Right lobe of liver (tissue), 6 donors: Measurements from ENCODE around the gene PPDPF. TPM values are rescaled to one million over a fixed set of nuclear protein-coding genes. Genes with fewer than 3 reads are reported as not detected.
A peak's percentile ranks its signal among the peaks of the same experiment; 100 is the strongest.
"Not testable (repeated sequence)": the region's sequence is repeated elsewhere in the genome, so short reads cannot be mapped to it uniquely, and the experiment has no call there.

Source experiments
- ATAC-seq, 4 donors: fragments of 200-7000 bp; cut with Tn5 transposase; one replicate each; pipeline ENCODE4 v1.9.1; 2020; ENCODE audit warnings: mild to moderate bottlenecking in 4 of 4, moderate library complexity in 4 of 4
- DNase-seq, 3 donors: peaks; one replicate each; pipeline ENCODE4 v3.0.0-alpha.2; 2020
- H3K27ac ChIP-seq, 3 donors: fragments of 200-600 bp; one replicate each; pipeline ENCODE4 v1.8.0; 2022
- H3K27me3 ChIP-seq, 2 donors: fragments of 200-600 bp; one replicate each; pipeline ENCODE4 v1.8.0; 2022
- H3K36me3 ChIP-seq, 4 donors: fragments of 200-600 bp; sonication (generic) in 1 of 4; one replicate each; pipeline versions ENCODE4 v1.5.1 to v1.8.0; 2017 to 2022; ENCODE audit warnings: control low read depth in 1 of 4
- H3K4me1 ChIP-seq, 4 donors: fragments of 200-600 bp; sonication (generic) in 1 of 4; one replicate each; pipeline versions ENCODE4 v1.5.1 to v1.8.0; 2017 to 2022; ENCODE audit warnings: control low read depth in 1 of 4
- H3K4me3 ChIP-seq, 3 donors: fragments of 200-600 bp; one replicate each; pipeline ENCODE4 v1.8.0; 2022
- H3K9me3 ChIP-seq, 4 donors: fragments of 200-600 bp; sonication (generic) in 1 of 4; one replicate each; pipeline versions ENCODE4 v1.5.1 to v1.8.0; 2017 to 2022; ENCODE audit warnings: control low read depth in 1 of 4
- POLR2A ChIP-seq: fragments of 450-650 bp; IDR thresholded peaks from one replicate; pipeline ENCODE4 v1.6.1; 2017; ENCODE audit warnings: antibody characterized with exemption, mild to moderate bottlenecking
- WGBS: methylation state at CpG from one replicate; pipeline ENCODE4 v1.1.6; 2018; ENCODE audit warnings: low coverage, low lambda C conversion rate; ENCODE audit not compliant: insufficient coverage; ENCODE audit errors: missing lambda C conversion rate; 5-methylcytosine and 5-hydroxymethylcytosine counted together
- intact Hi-C, 2 donors: fragments of 100-400 bp; cut with DNase I; formaldehyde crosslinking; loops; one replicate each; pipeline versions ENCODE4 v1.11.2 to v1.14.1; 2022
- total RNA-seq, 6 experiments: library from RNA; depleted of rRNA in 2 of 6; stranded (reverse); fragments of >200 nt in 2 of 6; fragmentation: NEBNext Ultra II Directional in 3 of 6; extraction: Animal tissue kit (Norgen Biotek cat#: 25700) in 3 of 6; gene quantifications; one replicate each; pipeline versions ENCODE4 v1.1.0 to v1.2.4, GENCODE V29; 2016 to 2023
- TF ChIP-seq, protein P1 (sequence below), 4 donors: fragments of 200-600 bp in 3 of 4; fragments of 450-650 bp in 1 of 4; IDR thresholded peaks; one replicate each; pipeline versions ENCODE4 v1.5.1 to v1.8.0; 2016 to 2022; ENCODE audit warnings: antibody characterized with exemption in 4 of 4, mild to moderate bottlenecking in 2 of 4
- donor health status: DM: no; HTN: yes; CAD: no.
- donor health status: DM: no; HTN: no; CAD: no.
- donor health status: DM: no; HTN: no; CAD: no.
- donor health status: DM: no; HTN: yes; CAD: no.
- donor health status: DM: no; HTN: yes; CAD: no.

Gene PPDPF
- total RNA-seq, 6 experiments from 2014 or later, result 50.2 to 99.4 (median 76.7) TPM

DNA sequence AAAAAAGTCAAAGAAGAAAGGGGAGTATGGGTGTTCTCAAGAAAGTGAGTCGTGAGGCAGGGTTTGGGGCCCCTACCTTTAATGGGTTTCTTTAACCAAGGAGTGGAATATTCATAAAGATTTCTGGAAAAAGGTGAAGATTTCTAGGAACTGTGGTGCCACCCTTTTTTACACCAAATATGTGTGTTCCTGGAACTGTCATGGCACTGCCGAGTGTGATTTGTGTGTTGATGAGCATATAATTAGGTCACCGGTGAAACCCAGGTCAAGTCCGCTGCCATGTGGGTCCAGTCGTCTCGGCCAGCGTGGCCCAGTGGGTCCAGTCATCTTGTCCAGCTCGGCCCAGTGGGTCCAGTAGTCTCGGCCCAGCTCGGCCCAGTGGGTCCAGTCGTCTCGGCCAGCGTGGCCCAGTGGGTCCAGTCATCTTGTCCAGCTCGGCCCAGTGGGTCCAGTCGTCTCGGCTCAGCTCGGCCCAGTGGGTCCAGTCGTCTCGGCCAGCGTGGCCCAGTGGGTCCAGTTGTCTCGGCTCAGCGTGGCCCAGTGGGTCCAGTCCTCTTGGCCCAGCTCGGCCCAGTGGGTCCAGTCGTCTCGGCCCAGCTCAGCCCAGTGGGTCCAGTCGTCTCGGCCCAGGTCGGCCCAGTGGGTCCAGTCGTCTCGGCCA is 13.4 kb upstream of the PPDPF start:
- H3K4me3 ChIP-seq, result no peak overlapping the region
- intact Hi-C loops, result no loop called here
- H3K27me3 ChIP-seq, result no peaks in the 10 kb centered on the region
- no peaks in the 10 kb centered on the region for H3K36me3 ChIP-seq
- 76% methylated on average over 4 of the region's 30 CpGs for WGBS
- DNase-seq (peak in 1 of 3 donors; percentile 31), ATAC-seq (no peak)
- TF ChIP-seq, protein P1, sequence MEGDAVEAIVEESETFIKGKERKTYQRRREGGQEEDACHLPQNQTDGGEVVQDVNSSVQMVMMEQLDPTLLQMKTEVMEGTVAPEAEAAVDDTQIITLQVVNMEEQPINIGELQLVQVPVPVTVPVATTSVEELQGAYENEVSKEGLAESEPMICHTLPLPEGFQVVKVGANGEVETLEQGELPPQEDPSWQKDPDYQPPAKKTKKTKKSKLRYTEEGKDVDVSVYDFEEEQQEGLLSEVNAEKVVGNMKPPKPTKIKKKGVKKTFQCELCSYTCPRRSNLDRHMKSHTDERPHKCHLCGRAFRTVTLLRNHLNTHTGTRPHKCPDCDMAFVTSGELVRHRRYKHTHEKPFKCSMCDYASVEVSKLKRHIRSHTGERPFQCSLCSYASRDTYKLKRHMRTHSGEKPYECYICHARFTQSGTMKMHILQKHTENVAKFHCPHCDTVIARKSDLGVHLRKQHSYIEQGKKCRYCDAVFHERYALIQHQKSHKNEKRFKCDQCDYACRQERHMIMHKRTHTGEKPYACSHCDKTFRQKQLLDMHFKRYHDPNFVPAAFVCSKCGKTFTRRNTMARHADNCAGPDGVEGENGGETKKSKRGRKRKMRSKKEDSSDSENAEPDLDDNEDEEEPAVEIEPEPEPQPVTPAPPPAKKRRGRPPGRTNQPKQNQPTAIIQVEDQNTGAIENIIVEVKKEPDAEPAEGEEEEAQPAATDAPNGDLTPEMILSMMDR (IDR thresholded peaks at IDR 0.05), result no peak
- TF ChIP-seq POLR2A, result no peak
- H3K4me1 ChIP-seq, result no peaks in the 10 kb centered on the region
- H3K9me3 ChIP-seq, result no peaks in the 10 kb centered on the region
- H3K27ac ChIP-seq, result no peak overlapping the region

DNA sequence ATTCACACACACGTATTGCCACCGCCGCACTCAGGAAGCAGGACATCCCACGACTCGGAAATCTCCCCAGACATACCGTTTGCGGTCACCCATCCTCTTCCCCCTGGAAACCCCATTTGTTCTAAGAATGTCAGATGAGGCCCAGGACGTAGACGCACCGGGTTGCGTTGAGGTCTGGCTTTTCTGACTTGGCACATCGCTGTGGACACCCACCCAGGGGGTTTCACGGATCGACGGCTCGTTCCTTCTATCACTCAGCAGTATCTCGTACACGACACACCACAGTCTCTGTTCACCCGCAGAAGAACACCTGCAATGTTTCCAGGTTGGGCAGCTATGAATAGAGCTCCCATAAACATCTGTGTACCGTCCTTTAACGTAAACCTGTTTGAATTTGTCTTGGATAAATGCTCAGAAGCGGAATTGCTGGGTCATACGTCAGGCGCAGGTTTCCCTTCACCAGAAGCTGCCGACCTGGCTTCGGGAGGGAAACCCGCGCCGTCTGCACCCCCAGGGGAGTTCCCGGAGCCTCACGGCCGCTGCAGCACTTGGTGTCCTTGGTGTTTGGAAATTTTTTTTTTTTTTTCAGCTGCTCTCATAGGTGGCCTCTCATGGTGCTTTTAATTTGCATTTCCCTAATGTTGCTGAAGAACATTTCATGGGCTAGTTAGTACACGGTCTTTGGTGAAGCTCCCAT is 12.3 kb upstream of the PPDPF start:
- Histone ChIP-seq H3K4me1 (no peaks in the 10 kb centered on the region), H3K9me3 (no peaks in the 10 kb centered on the region), H3K27me3 (no peaks in the 10 kb centered on the region), H3K27ac (no peak overlapping the region), H3K36me3 (no peaks in the 10 kb centered on the region), H3K4me3 (no peak overlapping the region)
- DNase-seq (peak in 1 of 3 donors; percentile 33), ATAC-seq (no peak)
- WGBS, result 81% methylated on average over 13 of the region's 33 CpGs
- no peak for TF ChIP-seq POLR2A
- intact Hi-C loops, result no loop called here

DNA sequence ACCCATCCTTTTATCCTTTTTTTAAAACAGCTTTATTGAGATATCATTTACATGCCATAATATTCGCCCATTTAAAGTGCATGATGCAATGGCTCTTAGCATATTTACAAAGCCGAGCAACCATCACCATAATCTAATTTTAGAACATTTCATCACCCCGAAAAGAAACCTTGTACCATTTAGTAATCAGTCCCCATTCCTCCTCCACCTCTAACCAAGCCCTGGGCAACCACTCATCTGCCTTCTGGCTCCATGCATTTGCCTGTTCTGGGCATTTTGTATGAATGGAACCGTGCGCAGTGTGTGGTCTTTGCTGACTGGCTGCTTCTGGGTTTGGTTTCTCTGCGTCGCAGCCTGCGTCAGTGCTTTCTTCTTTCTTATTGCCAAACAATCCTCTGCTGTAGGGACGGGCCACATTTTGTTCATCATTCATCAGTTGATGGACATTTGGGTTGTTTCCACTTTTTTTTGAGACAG is 11.4 kb upstream of the PPDPF start:
- H3K27me3 ChIP-seq, result no peaks in the 10 kb centered on the region
- no peak overlapping the region for H3K27ac ChIP-seq
- no peaks in the 10 kb centered on the region for H3K9me3 ChIP-seq
- intact Hi-C loops, result no loop called here
- peak in 1 of 4 donors; percentile 46 for ATAC-seq
- peak in 1 of 3 donors; percentile 16 for DNase-seq
- H3K36me3 ChIP-seq, result no peaks in the 10 kb centered on the region
- H3K4me3 ChIP-seq, result no peak overlapping the region
- WGBS, result 59% methylated on average over 9 of the region's 9 CpGs
- H3K4me1 ChIP-seq, result no peaks in the 10 kb centered on the region
- TF ChIP-seq POLR2A, result no peak
- TF ChIP-seq, protein P1 (IDR thresholded peaks at IDR 0.05), result no peak

DNA sequence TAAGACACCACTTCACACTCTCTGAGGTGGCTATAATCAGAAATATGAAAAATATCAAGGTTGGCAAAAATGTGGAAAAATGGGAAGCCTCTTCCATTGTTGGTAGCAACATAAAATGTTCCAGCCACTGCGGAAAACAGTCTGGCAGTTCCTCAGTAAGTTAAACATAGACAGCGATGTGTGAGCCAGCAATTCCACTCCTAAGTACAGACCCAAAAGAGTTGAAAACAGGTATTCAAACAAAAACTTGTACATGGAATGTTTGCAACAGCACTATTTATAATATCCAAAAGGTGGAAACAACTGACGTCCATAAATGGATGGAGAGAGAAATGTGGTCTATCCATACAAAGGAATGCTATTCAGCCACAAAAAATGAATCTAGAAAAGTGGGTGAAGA is 7.4 kb upstream of the PPDPF start:
- Histone ChIP-seq H3K4me1 (no peaks in the 10 kb centered on the region), H3K9me3 (no peaks in the 10 kb centered on the region), H3K36me3 (no peaks in the 10 kb centered on the region), H3K27ac (no peak overlapping the region), H3K4me3 (no peak overlapping the region), H3K27me3 (no peaks in the 10 kb centered on the region)
- no peak for DNase-seq
- intact Hi-C loops, result no loop called here
- TF ChIP-seq POLR2A, result no peak
- TF ChIP-seq, protein P1 (IDR thresholded peaks at IDR 0.05), result no peak
- no peak for ATAC-seq
- 63% methylated on average over 3 of the region's 3 CpGs for WGBS

DNA sequence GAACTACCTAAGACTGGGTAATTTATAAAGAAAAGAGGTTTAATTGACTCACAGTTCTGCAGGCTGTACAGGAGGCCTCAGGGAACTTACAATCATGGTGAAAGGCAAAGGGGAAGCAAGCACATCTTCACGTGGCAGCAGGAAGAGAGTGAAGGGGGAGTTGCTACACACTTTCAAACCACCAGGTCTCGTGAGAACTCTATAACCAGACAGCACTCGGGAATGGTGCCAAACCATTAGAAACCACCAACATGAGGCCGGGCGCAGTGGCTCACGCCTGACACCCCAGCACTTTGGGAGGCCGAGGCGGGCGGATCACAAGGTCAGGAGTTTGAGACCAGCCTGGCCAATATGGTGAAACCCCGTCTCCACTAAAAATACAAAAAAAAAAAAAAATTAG is 6.0 kb upstream of the PPDPF start:
- H3K4me3 ChIP-seq, H3K27ac ChIP-seq, H3K9me3 ChIP-seq, intact Hi-C loops, ATAC-seq, H3K4me1 ChIP-seq, H3K36me3 ChIP-seq, H3K27me3 ChIP-seq: not testable (repeated sequence)
- peak in 1 of 3 donors; percentile 16 for DNase-seq
- WGBS, result 62% methylated on average over 10 of the region's 10 CpGs
